ENCODE data around the gene SSC5D. TPM values are rescaled to one million over a fixed set of nuclear protein-coding genes. Genes with fewer than 3 reads are reported as not detected.
A peak's percentile ranks its signal among the peaks of the same experiment; 100 is the strongest.

The SSC5D gene
- polyA plus RNA-seq, 3 donors, result 0.08 TPM; not detected in 2

DNA sequence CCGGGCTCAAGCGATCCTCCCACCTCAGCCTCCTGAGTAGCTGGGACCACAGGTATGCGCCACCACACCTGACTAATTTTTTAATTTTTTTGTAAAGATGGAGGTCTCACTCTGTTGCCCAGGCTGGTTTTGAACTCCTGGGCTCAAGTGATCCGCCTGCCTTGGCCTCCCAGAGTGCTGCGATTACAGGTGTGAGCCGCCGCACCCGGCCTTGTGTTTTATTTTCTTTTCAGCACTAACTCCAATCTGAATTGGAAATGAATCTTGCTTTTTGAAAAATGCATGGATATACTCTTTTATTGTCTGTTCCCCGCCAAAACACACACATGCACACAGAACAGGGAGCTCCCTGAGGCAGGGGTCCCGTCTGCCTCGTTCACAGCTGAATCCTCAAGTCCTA lies 25.5 kb upstream of the SSC5D start:
- H4K20me1 ChIP-seq (ENCODE audit: insufficient read depth, low read length), result no peaks in the 10 kb centered on the region
- no peak overlapping the region for H3K9ac ChIP-seq (ENCODE audit: insufficient read depth, low read length, poor library complexity, severe bottlenecking)
- Mint-ChIP-seq H3K27me3 (ENCODE audit: low read depth in 3 of 3) (peaks cover 2 to 7% (median 5%) of the 10 kb centered on the region in 3 donors), H3K4me1 (peaks cover 18% of the 10 kb centered on the region), H3K27ac (peak overlapping the region in 1 of 7 donors; percentile 45), H3K4me3 (peak overlapping the region; percentile 87 to 94), H3K36me3 (peaks cover 0 to 2% of the 10 kb centered on the region in 2 donors), H3K9me3 (no peaks in the 10 kb centered on the region)
- peaks cover 15 to 24% of the 10 kb centered on the region in 2 donors for H3K4me1 ChIP-seq (ENCODE audit: control insufficient read depth in 1 of 2, insufficient read depth in 2 of 2, low read length in 2 of 2)
- peak overlapping the region in 1 of 3 experiments; percentile 83 for H3K4me3 ChIP-seq (replicated peaks in 1 of 3; ENCODE audit: low read depth in 2 of 3, low read length in 3 of 3)
- H3K9me3 ChIP-seq (replicated peaks in 1 of 2; ENCODE audit: control insufficient read depth in 1 of 2, insufficient read depth in 1 of 2, low read length in 2 of 2), result no peaks in the 10 kb centered on the region
- TF ChIP-seq, protein P1, sequence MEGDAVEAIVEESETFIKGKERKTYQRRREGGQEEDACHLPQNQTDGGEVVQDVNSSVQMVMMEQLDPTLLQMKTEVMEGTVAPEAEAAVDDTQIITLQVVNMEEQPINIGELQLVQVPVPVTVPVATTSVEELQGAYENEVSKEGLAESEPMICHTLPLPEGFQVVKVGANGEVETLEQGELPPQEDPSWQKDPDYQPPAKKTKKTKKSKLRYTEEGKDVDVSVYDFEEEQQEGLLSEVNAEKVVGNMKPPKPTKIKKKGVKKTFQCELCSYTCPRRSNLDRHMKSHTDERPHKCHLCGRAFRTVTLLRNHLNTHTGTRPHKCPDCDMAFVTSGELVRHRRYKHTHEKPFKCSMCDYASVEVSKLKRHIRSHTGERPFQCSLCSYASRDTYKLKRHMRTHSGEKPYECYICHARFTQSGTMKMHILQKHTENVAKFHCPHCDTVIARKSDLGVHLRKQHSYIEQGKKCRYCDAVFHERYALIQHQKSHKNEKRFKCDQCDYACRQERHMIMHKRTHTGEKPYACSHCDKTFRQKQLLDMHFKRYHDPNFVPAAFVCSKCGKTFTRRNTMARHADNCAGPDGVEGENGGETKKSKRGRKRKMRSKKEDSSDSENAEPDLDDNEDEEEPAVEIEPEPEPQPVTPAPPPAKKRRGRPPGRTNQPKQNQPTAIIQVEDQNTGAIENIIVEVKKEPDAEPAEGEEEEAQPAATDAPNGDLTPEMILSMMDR (IDR thresholded peaks at IDR 0.05), result no peak
- H2AFZ ChIP-seq (ENCODE audit: insufficient read depth, low read depth, low read length, poor library complexity, severe bottlenecking), result no peak overlapping the region
- H3K27me3 ChIP-seq (ENCODE audit: control insufficient read depth in 2 of 2, insufficient read depth in 2 of 2, low read length in 2 of 2), result no peaks in the 10 kb centered on the region
- H3K4me2 ChIP-seq (replicated peaks; ENCODE audit: extremely low read depth, low read length, poor library complexity, severe bottlenecking), result peak overlapping the region; percentile 77
- no peak for DNase-seq
- H3K79me2 ChIP-seq (ENCODE audit: insufficient read depth, low read length), result no peaks in the 10 kb centered on the region
- no peaks in the 10 kb centered on the region for H3K36me3 ChIP-seq (replicated peaks in 1 of 2; ENCODE audit: control insufficient read depth in 1 of 2, insufficient read depth in 2 of 2, low read length in 2 of 2)
- intact Hi-C loops (cut with micrococcal nuclease), result loop anchor here in 1 of 2 donors (2.0 kb wide), 1 partner anchor 14 kb away; the partner anchor contains the start of gene ZNF628
- 77% methylated on average over 3 of the region's 11 CpGs for WGBS (ENCODE audit: insufficient coverage)
- no peak overlapping the region for H3K27ac ChIP-seq (ENCODE audit: low read depth in 1 of 2, low read length in 2 of 2)

DNA sequence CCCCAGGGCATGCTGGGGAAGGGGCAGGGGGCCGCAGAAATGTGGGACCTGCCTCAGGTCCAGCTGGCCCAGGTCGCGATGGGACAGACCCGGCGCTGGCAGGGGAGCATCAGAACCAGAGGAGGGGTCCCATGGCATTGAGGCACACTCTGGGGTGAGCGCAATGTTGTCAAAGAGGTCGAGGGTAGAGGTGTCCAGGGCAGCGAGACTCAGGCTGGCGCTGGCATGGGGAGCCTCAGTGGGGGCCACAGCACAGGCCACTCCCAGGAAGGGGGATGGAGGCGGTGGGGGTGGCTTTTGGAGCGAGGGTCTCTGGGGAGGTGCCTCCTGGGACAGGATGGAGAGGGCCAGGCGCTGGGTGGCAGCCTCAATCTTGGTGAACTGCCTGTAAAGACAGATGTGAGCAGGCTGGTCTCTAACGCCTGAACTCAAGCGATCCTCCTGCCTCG lies 24.6 kb upstream of the SSC5D start:
- TF ChIP-seq, protein P1 (IDR thresholded peaks at IDR 0.05), result no peak
- WGBS (ENCODE audit: insufficient coverage), result 85% methylated on average over 15 of the region's 15 CpGs
- H3K27ac Mint-ChIP-seq, result no peak overlapping the region

More for the DNA sequence above, 24.6 kb upstream of the SSC5D start:
- no peak overlapping the region for H3K4me2 ChIP-seq (replicated peaks; ENCODE audit: extremely low read depth, low read length, poor library complexity, severe bottlenecking)
- no peak for DNase-seq
- H2AFZ ChIP-seq (ENCODE audit: insufficient read depth, low read depth, low read length, poor library complexity, severe bottlenecking), result no peak overlapping the region
- H3K4me1 Mint-ChIP-seq, result peaks cover 21% of the 10 kb centered on the region
- no peaks in the 10 kb centered on the region for H3K9me3 Mint-ChIP-seq
- no peak overlapping the region for H3K4me3 ChIP-seq (replicated peaks in 1 of 3; ENCODE audit: low read depth in 2 of 3, low read length in 3 of 3)
- H3K79me2 ChIP-seq (ENCODE audit: insufficient read depth, low read length), result no peaks in the 10 kb centered on the region
- H3K9me3 ChIP-seq (replicated peaks in 1 of 2; ENCODE audit: control insufficient read depth in 1 of 2, insufficient read depth in 1 of 2, low read length in 2 of 2), result no peaks in the 10 kb centered on the region
- H3K9ac ChIP-seq (ENCODE audit: insufficient read depth, low read length, poor library complexity, severe bottlenecking), result no peak overlapping the region
- H3K4me1 ChIP-seq (ENCODE audit: control insufficient read depth in 1 of 2, insufficient read depth in 2 of 2, low read length in 2 of 2), result peaks cover 15 to 24% of the 10 kb centered on the region in 2 donors
- H3K27me3 ChIP-seq (ENCODE audit: control insufficient read depth in 2 of 2, insufficient read depth in 2 of 2, low read length in 2 of 2), result no peaks in the 10 kb centered on the region
- H3K4me3 Mint-ChIP-seq, result no peak overlapping the region
- no peak overlapping the region for H3K27ac ChIP-seq (ENCODE audit: low read depth in 1 of 2, low read length in 2 of 2)
- H3K27me3 Mint-ChIP-seq (ENCODE audit: low read depth in 3 of 3), result peaks cover 5 to 10% (median 5%) of the 10 kb centered on the region in 3 donors
- H3K36me3 Mint-ChIP-seq, result no peaks in the 10 kb centered on the region
- no peaks in the 10 kb centered on the region for H3K36me3 ChIP-seq (replicated peaks in 1 of 2; ENCODE audit: control insufficient read depth in 1 of 2, insufficient read depth in 2 of 2, low read length in 2 of 2)
- no peaks in the 10 kb centered on the region for H4K20me1 ChIP-seq (ENCODE audit: insufficient read depth, low read length)
- intact Hi-C loops (cut with micrococcal nuclease), result loop anchor here in 1 of 2 donors (2.0 kb wide), 1 partner anchor 13 kb away; the partner anchor contains the start of gene ZNF628
